Spleen (tissue), 11 donors: ENCODE data around the gene PLXNB2. TPM values are rescaled to one million over a fixed set of nuclear protein-coding genes. Genes with fewer than 3 reads are reported as not detected.

Experiments
- DNase-seq: peaks from one replicate; pipeline ENCODE4 v3.0.0-alpha.2; 2020
- H3K27ac ChIP-seq, 8 donors: fragments of 200-600 bp; sonication (generic) in 7 of 8; 1 replicate in 4 of 8; 2 replicates in 4 of 8; pipeline versions ENCODE4 v1.5.0 to v1.8.0; 2016 to 2021; ENCODE audit warnings: inconsistent platforms in 4 of 8, mild to moderate bottlenecking in 4 of 8, moderate library complexity in 1 of 8
- H3K27me3 ChIP-seq, 7 donors: fragments of 200-600 bp; sonication (generic) in 6 of 7; replicated peaks in 1 of 7; 1 replicate in 4 of 7; 2 replicates in 3 of 7; pipeline versions ENCODE4 v1.5.0 to v1.8.0; 2016 to 2021; ENCODE audit warnings: inconsistent platforms in 3 of 7, mild to moderate bottlenecking in 1 of 7
- H3K36me3 ChIP-seq, 6 donors: fragments of 200-600 bp; sonication (generic) in 5 of 6; 1 replicate in 4 of 6; 2 replicates in 2 of 6; pipeline versions ENCODE4 v1.5.0 to v1.8.0; 2016 to 2021; ENCODE audit warnings: inconsistent platforms in 2 of 6
- H3K4me1 ChIP-seq, 6 donors: fragments of 200-600 bp; sonication (generic) in 5 of 6; 1 replicate in 3 of 6; 2 replicates in 3 of 6; pipeline versions ENCODE4 v1.5.0 to v1.8.0; 2016 to 2021; ENCODE audit warnings: inconsistent platforms in 3 of 6
- H3K4me3 ChIP-seq, 8 donors: fragments of 200-600 bp; sonication (generic) in 7 of 8; 1 replicate in 4 of 8; 2 replicates in 4 of 8; pipeline versions ENCODE4 v1.5.0 to v1.8.0; 2016 to 2021; ENCODE audit warnings: inconsistent platforms in 4 of 8, mild to moderate bottlenecking in 4 of 8, moderate library complexity in 2 of 8
- H3K9me3 ChIP-seq, 8 donors: fragments of 200-600 bp; sonication (generic) in 7 of 8; 1 replicate in 4 of 8; 2 replicates in 4 of 8; pipeline versions ENCODE4 v1.5.0 to v1.8.0; 2016 to 2021; ENCODE audit warnings: inconsistent platforms in 4 of 8
- POLR2A ChIP-seq, 3 donors: fragments of 450-650 bp; IDR thresholded peaks; one replicate each; pipeline ENCODE4 v1.5.1; 2017; ENCODE audit warnings: antibody characterized with exemption in 3 of 3, mild to moderate bottlenecking in 1 of 3
- POLR2AphosphoS5 ChIP-seq, 3 donors: sonication (generic); formaldehyde crosslinking; IDR thresholded peaks; one replicate each; pipeline ENCODE4 v1.5.1; 2017; ENCODE audit warnings: antibody characterized with exemption in 3 of 3
- WGBS, 5 donors: extraction: QIAGEN DNeasy Blood & Tissue Kit in 3 of 5; methylation state at CpG; one replicate each; pipeline versions ENCODE4 v1.1.5 to v1.1.7; 2013 to 2018; 5-methylcytosine and 5-hydroxymethylcytosine counted together
- intact Hi-C: fragments of 100-400 bp; cut with DNase I; formaldehyde crosslinking; loops from one replicate; pipeline ENCODE4 v1.15.0; 2023; ENCODE audit warnings: low total_unique reads
- polyA plus RNA-seq, 3 donors: library from polyadenylated mRNA; stranded (reverse); fragments of 200-250 nt; gene quantifications; one replicate each; pipeline ENCODE4 v1.2.1, GENCODE V29; 2013
- total RNA-seq, 7 donors: library from RNA; depleted of rRNA in 3 of 7; stranded (reverse); fragments of >200 nt in 3 of 7; fragmentation: NEBNext Ultra II Directional in 4 of 7; extraction: Animal tissue kit (Norgen Biotek cat#: 25700) in 4 of 7; gene quantifications; one replicate each; pipeline versions ENCODE4 v1.1.0 to v1.2.1, GENCODE V29; 2016 to 2021
- TF ChIP-seq, protein P1 (sequence below), 11 experiments: fragments of 200-600 bp in 7 of 11; fragments of 450-650 bp in 4 of 11; sonication (generic) in 4 of 11; IDR thresholded peaks in 8 of 11; conservative IDR thresholded peaks in 3 of 11; 1 replicate in 7 of 11; 2 replicates in 4 of 11; pipeline versions ENCODE4 v1.4.0 to v1.8.0; 2016 to 2021; ENCODE audit warnings: antibody characterized with exemption in 11 of 11, inconsistent platforms in 4 of 11, mild to moderate bottlenecking in 1 of 11
- donor health status: healthy with polysubstance abuse.
- donor health status: DM: no; HTN: no; CAD: no; lungs with moderate emphysema.
- donor health status: DM: no; HTN: no; CAD: no.
- donor health status: Bipolar disorder and iron deficiency.
- donor health status: healthy.
- donor health status: DM: no; HTN: no; CAD: no.
- donor health status: DM: yes; HTN: yes; CAD: no.

Gene PLXNB2
- total and polyA plus RNA-seq, 10 donors, result 41.9 to 382 (median 242) TPM

DNA sequence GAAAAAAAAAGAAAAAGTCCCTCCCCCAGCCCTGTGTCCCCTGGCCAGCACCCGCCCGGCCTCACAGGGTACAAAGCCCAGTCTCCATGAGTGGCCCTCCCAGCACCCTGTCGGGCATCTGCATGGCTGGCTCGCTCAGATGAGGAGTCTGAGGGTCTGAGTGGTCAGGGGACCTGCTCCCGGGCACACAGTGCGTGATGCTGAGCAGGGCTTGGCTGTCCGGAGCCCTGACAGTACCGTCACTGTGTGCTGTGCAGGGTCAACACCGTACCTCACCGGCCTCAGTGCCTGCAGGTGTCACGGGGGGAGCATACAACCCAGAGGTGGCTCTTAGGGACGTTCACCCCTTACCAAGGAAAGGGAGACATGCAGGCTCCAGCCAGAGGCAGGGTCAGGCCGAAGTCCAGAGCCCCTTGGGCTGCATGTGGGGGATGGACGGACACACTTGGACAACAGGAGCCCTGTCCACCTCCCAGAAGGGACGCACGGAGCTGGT is 3.6 kb upstream of the PLXNB2 start:
- Histone ChIP-seq H3K27me3 (peaks cover 0 to 23% (median 3%) of the 10 kb centered on the region in 7 donors), H3K36me3 (peaks cover 0 to 9% (median 0%) of the 10 kb centered on the region in 6 donors), H3K4me1 (peaks cover 48 to 93% (median 82%) of the 10 kb centered on the region in 6 donors), H3K27ac (peak overlapping the region in 2 of 8 donors; percentile 12), H3K4me3 (no peak overlapping the region), H3K9me3 (no peaks in the 10 kb centered on the region)
- peak; percentile 75 for DNase-seq
- WGBS, 5 donors, result 89 to 93% (median 92%) methylated on average over 5 to 16 of the region's 16 CpGs
- TF ChIP-seq, protein P1, sequence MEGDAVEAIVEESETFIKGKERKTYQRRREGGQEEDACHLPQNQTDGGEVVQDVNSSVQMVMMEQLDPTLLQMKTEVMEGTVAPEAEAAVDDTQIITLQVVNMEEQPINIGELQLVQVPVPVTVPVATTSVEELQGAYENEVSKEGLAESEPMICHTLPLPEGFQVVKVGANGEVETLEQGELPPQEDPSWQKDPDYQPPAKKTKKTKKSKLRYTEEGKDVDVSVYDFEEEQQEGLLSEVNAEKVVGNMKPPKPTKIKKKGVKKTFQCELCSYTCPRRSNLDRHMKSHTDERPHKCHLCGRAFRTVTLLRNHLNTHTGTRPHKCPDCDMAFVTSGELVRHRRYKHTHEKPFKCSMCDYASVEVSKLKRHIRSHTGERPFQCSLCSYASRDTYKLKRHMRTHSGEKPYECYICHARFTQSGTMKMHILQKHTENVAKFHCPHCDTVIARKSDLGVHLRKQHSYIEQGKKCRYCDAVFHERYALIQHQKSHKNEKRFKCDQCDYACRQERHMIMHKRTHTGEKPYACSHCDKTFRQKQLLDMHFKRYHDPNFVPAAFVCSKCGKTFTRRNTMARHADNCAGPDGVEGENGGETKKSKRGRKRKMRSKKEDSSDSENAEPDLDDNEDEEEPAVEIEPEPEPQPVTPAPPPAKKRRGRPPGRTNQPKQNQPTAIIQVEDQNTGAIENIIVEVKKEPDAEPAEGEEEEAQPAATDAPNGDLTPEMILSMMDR (IDR thresholded peaks at IDR 0.05 in 8 of 11, conservative IDR thresholded peaks at IDR 0.05 in 3 of 11), result no peak
- TF ChIP-seq POLR2AphosphoS5 (IDR thresholded peaks at IDR 0.05), result no peak
- no peak for TF ChIP-seq POLR2A (IDR thresholded peaks at IDR 0.05)
- intact Hi-C loops, result no loop called here

DNA sequence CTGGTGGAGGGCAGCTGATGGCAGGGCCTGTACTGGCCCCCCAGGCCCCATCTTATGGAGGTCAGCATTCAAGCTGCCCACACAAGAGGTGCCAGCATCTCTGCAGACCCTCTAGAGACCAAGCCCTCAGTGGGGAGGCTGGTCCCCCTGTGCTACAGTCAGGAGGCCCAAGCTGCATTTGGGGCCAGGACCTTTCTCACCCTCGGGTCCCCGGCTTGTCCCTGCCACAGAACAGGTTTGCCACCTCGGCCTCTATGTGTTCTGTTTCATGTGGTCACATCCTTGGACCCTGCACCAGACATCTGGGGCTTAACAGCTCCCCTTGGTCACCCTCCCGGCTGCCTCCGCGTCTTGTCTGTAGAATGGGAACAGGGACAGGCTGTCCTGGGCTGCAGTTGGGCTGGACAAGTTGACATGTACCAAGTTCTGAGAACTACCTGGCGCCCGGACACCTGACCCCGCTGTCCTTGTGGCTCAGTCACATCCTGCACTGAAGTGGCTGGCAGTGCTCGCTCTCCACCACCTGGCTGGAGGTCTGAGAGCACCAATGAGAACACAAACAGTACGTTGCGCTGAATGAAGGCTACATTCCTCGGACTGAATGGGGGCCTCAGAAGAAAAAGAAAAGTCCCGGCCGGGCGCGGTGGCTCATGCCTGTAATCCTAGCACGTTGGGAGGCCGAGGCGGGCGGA is 2.7 kb upstream of the PLXNB2 start:
- H3K4me3 ChIP-seq, result no peak overlapping the region
- TF ChIP-seq, protein P1 (IDR thresholded peaks at IDR 0.05 in 8 of 11, conservative IDR thresholded peaks at IDR 0.05 in 3 of 11), result no peak
- TF ChIP-seq POLR2A (IDR thresholded peaks at IDR 0.05) (no peak), POLR2AphosphoS5 (IDR thresholded peaks at IDR 0.05) (no peak)
- peaks cover 0 to 9% (median 0%) of the 10 kb centered on the region in 6 donors for H3K36me3 ChIP-seq
- intact Hi-C loops, result no loop called here
- H3K27ac ChIP-seq, result peak overlapping the region in 7 of 8 donors; percentile 63 to 94 (median 91)
- DNase-seq, result peak; percentile 75
- 80 to 90% (median 85%) methylated on average over 19 to 21 of the region's 21 CpGs for WGBS, 5 donors
- no peaks in the 10 kb centered on the region for H3K9me3 ChIP-seq
- peaks cover 49 to 93% (median 84%) of the 10 kb centered on the region in 6 donors for H3K4me1 ChIP-seq
- peaks cover 0 to 31% (median 3%) of the 10 kb centered on the region in 7 donors for H3K27me3 ChIP-seq

DNA sequence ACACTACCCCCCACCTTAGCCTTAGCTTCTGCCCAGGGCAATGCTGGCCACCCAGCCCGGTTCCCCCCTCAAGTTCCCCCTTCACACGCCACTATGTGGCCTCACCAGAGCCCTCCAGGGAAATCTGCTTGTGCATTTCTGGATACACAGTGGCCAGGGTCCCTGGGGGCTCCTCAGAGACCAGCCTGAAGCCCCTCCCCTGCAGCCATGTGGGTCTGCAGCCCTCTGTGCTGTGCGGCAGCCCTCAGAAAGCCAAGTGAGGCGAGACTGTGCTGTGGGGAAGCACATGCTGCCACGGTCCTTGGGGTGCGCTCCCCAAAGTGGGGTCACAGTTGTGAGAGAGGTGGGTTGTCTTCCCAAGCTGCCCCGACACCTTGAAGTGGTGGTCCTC is 2.1 kb upstream of the PLXNB2 start:
- H3K4me3 ChIP-seq, result no peak overlapping the region
- no peaks in the 10 kb centered on the region for H3K9me3 ChIP-seq
- intact Hi-C loops, result no loop called here
- H3K36me3 ChIP-seq, result peaks cover 0 to 14% (median 0%) of the 10 kb centered on the region in 6 donors
- H3K27ac ChIP-seq, result peak overlapping the region; percentile 63 to 94 (median 88)
- TF ChIP-seq, protein P1 (IDR thresholded peaks at IDR 0.05 in 8 of 11, conservative IDR thresholded peaks at IDR 0.05 in 3 of 11), result no peak
- TF ChIP-seq POLR2A (IDR thresholded peaks at IDR 0.05), result no peak
- TF ChIP-seq POLR2AphosphoS5 (IDR thresholded peaks at IDR 0.05), result no peak
- H3K4me1 ChIP-seq, result peaks cover 49 to 93% (median 84%) of the 10 kb centered on the region in 6 donors
- DNase-seq, result no peak
- WGBS, 5 donors, result 43 to 67% (median 59%) methylated on average over 1 to 7 of the region's 7 CpGs
- peaks cover 0 to 37% (median 3%) of the 10 kb centered on the region in 7 donors for H3K27me3 ChIP-seq

DNA sequence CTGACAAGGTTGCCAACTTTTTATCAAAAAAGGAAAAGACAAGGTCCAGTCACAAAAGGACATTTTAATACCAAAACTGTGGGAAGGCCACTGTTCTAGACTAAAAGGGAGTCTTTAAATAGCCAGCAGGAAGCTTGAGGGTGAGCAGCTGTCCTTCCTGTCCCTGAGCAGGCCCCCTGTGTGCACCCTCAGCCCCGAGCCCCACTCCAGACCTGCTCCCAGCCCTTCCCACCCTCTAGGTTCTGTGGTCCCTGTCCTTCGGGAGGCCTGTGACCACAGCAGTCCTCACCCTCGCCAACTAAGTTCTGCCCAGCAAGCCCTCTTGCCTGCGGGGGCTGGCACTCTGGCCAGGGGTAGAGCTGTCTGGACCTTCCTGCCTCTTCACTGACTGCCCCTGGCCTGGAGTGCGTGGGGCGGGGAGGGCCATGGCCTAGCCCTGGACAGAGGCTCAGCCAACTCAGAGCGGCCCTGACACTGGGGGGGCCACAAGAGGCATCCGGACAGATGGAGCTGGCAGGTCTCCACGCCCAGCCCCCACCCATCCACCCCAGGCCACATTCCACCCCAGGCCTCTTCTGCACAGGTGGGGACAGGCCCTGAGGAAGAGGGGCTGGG is 1.6 kb upstream of the PLXNB2 start:
- peak in 2 of 3 donors; percentile 76 to 77 for TF ChIP-seq POLR2AphosphoS5 (IDR thresholded peaks at IDR 0.05)
- no peak for TF ChIP-seq POLR2A (IDR thresholded peaks at IDR 0.05)
- Histone ChIP-seq H3K9me3 (no peaks in the 10 kb centered on the region), H3K4me1 (peaks cover 51 to 93% (median 84%) of the 10 kb centered on the region in 6 donors), H3K4me3 (peak overlapping the region in 1 of 8 donors; percentile 91), H3K36me3 (peaks cover 0 to 14% (median 0%) of the 10 kb centered on the region in 6 donors), H3K27ac (peak overlapping the region; percentile 63 to 94 (median 88)), H3K27me3 (peaks cover 0 to 42% (median 3%) of the 10 kb centered on the region in 7 donors)
- 35 to 44% (median 40%) methylated on average over 8 to 9 of the region's 9 CpGs for WGBS, 5 donors
- DNase-seq, result no peak
- intact Hi-C loops, result no loop called here
